Activated CD4-positive, alpha-beta T cell treated with anti-CD3 and anti-CD28 coated beads for 24 hours (primary cell): ENCODE data around the gene FNTB.
"Not testable (repeated sequence)": the region's sequence is repeated elsewhere in the genome, so short reads cannot be mapped to it uniquely, and the experiment has no call there.

Experiments used
- DNase-seq, 2 donors: peaks; one replicate each; pipeline ENCODE4 v3.0.0-alpha.2; 2020; ENCODE audit warnings: low read depth in 2 of 2

Gene FNTB

GRCh38 chr14:65019944-65020566, 33.4 kb downstream of the FNTB start:
- DNase-seq = no peak

- DNase-seq = no peak
These were observed 38.3 kb downstream of the FNTB start for GRCh38 chr14:65024957-65025356.

- DNase-seq = no peak
These were observed 39.1 kb downstream of the FNTB start for GRCh38 chr14:65025818-65026217.

- DNase-seq = no peak
These were observed 39.8 kb downstream of the FNTB start for GRCh38 chr14:65026526-65026925.

- DNase-seq = no peak
These were observed 40.6 kb downstream of the FNTB start for GRCh38 chr14:65027127-65027799.

- DNase-seq = no peak
These were observed 42.2 kb downstream of the FNTB start for GRCh38 chr14:65028937-65029336.

GRCh38 chr14:65031321-65031720, 44.6 kb downstream of the FNTB start:
- DNase-seq = not testable (repeated sequence)

GRCh38 chr14:65032319-65032718, 45.6 kb downstream of the FNTB start:
- DNase-seq = no peak

GRCh38 chr14:65033181-65033580, 46.5 kb downstream of the FNTB start:
- no peak for DNase-seq

- no peak for DNase-seq
These were observed 47.3 kb downstream of the FNTB start for GRCh38 chr14:65034021-65034420.

- DNase-seq = no peak
These were observed 48.4 kb downstream of the FNTB start for GRCh38 chr14:65035049-65035448.

- no peak for DNase-seq
These were observed 52.3 kb downstream of the FNTB start for GRCh38 chr14:65038966-65039365.

GRCh38 chr14:65040666-65041433, 54.2 kb downstream of the FNTB start:
- no peak for DNase-seq

GRCh38 chr14:65041434-65041915, 54.8 kb downstream of the FNTB start:
- no peak for DNase-seq

- DNase-seq = no peak
These were observed 55.6 kb downstream of the FNTB start for GRCh38 chr14:65042296-65042695.

GRCh38 chr14:65042731-65043372, 56.2 kb downstream of the FNTB start:
- no peak for DNase-seq

- DNase-seq = no peak
These were observed 57.3 kb downstream of the FNTB start for GRCh38 chr14:65043893-65044595.

GRCh38 chr14:65044596-65044959, 57.9 kb downstream of the FNTB start:
- DNase-seq = no peak

GRCh38 chr14:65045006-65045405, 58.3 kb downstream of the FNTB start:
- no peak for DNase-seq

GRCh38 chr14:65045709-65046108, 59.0 kb downstream of the FNTB start:
- no peak for DNase-seq

GRCh38 chr14:65052832-65053231, 66.1 kb downstream of the FNTB start:
- DNase-seq = no peak

- DNase-seq = no peak
These were observed 66.8 kb downstream of the FNTB start for GRCh38 chr14:65053466-65053865.
